Right atrium auricular region (tissue), 2 donors: ENCODE data around the gene LIPF. TPM values are rescaled to one million over a fixed set of nuclear protein-coding genes. Genes with fewer than 3 reads are reported as not detected.

Experiments
- DNase-seq: peaks from one replicate; pipeline ENCODE4 v3.0.0-alpha.2; 2019; ENCODE audit warnings: low spot score
- H3K27ac ChIP-seq, 2 donors: fragments of 200-600 bp; sonication (generic); 1 replicate in 1 of 2; 2 replicates in 1 of 2; pipeline ENCODE4 v1.5.1; 2016 to 2019
- H3K27me3 ChIP-seq, 2 donors: fragments of 200-600 bp; sonication (generic); one replicate each; pipeline versions ENCODE4 v1.5.1 to v1.6.0; 2017 to 2019
- H3K36me3 ChIP-seq: fragments of 200-600 bp; sonication (generic); one replicate; pipeline ENCODE4 v1.5.1; 2016
- H3K4me1 ChIP-seq, 2 donors: fragments of 200-600 bp; sonication (generic); one replicate each; pipeline versions ENCODE4 v1.5.1 to v1.6.0; 2017 to 2019
- H3K4me3 ChIP-seq, 2 donors: fragments of 200-600 bp; sonication (generic); 1 replicate in 1 of 2; 2 replicates in 1 of 2; pipeline ENCODE4 v1.5.1; 2017 to 2019; ENCODE audit warnings: mild to moderate bottlenecking in 1 of 2, moderate library complexity in 1 of 2
- H3K9me3 ChIP-seq, 2 donors: fragments of 200-600 bp; sonication (generic); one replicate each; pipeline ENCODE4 v1.5.1; 2019
- CTCF ChIP-seq, 2 donors: fragments of 200-600 bp; sonication (generic); IDR thresholded peaks; one replicate each; pipeline ENCODE4 v1.5.1; 2019; ENCODE audit warnings: antibody characterized with exemption in 2 of 2
- total RNA-seq, 2 donors: library from RNA; depleted of rRNA; stranded (reverse); fragments of >200 nt; gene quantifications; one replicate each; pipeline ENCODE4 v1.1.0, GENCODE V29; 2016

The LIPF gene
- total RNA-seq, 2 donors from 2014 or later, result not detected

- Histone ChIP-seq H3K9me3 (peaks cover 0 to 10% of the 10 kb centered on the region in 2 donors), H3K27me3 (no peaks in the 10 kb centered on the region), H3K27ac (no peak overlapping the region), H3K4me1 (no peaks in the 10 kb centered on the region), H3K36me3 (no peaks in the 10 kb centered on the region), H3K4me3 (no peak overlapping the region)
- TF ChIP-seq CTCF (IDR thresholded peaks at IDR 0.05), result no peak
- DNase-seq, result no peak
Measured at GRCh38 chr10:88623835-88624234, 40.4 kb upstream of the LIPF start.

GRCh38 chr10:88624840-88625239, 39.4 kb upstream of the LIPF start:
- Histone ChIP-seq H3K27ac (no peak overlapping the region), H3K27me3 (no peaks in the 10 kb centered on the region), H3K36me3 (no peaks in the 10 kb centered on the region), H3K9me3 (peaks cover 0 to 10% of the 10 kb centered on the region in 2 donors), H3K4me1 (no peaks in the 10 kb centered on the region), H3K4me3 (no peak overlapping the region)
- TF ChIP-seq CTCF (IDR thresholded peaks at IDR 0.05), result no peak
- DNase-seq, result no peak

GRCh38 chr10:88640186-88640585, 24.1 kb upstream of the LIPF start:
- H3K4me1 ChIP-seq, result no peaks in the 10 kb centered on the region
- H3K27ac ChIP-seq, result no peak overlapping the region
- H3K27me3 ChIP-seq, result no peaks in the 10 kb centered on the region
- H3K4me3 ChIP-seq, result no peak overlapping the region
- DNase-seq, result no peak
- no peak for TF ChIP-seq CTCF (IDR thresholded peaks at IDR 0.05)
- peaks cover 0 to 22% of the 10 kb centered on the region in 2 donors for H3K9me3 ChIP-seq
- no peaks in the 10 kb centered on the region for H3K36me3 ChIP-seq

GRCh38 chr10:88642209-88642608, 22.0 kb upstream of the LIPF start:
- no peaks in the 10 kb centered on the region for H3K27me3 ChIP-seq
- H3K27ac ChIP-seq, result no peak overlapping the region
- H3K4me1 ChIP-seq, result no peaks in the 10 kb centered on the region
- DNase-seq, result no peak
- TF ChIP-seq CTCF (IDR thresholded peaks at IDR 0.05), result no peak
- H3K9me3 ChIP-seq, result peaks cover 0 to 14% of the 10 kb centered on the region in 2 donors
- H3K36me3 ChIP-seq, result no peaks in the 10 kb centered on the region
- H3K4me3 ChIP-seq, result no peak overlapping the region

GRCh38 chr10:88642963-88643362, 21.3 kb upstream of the LIPF start:
- H3K27ac ChIP-seq, result no peak overlapping the region
- H3K27me3 ChIP-seq, result no peaks in the 10 kb centered on the region
- H3K4me3 ChIP-seq, result no peak overlapping the region
- no peaks in the 10 kb centered on the region for H3K4me1 ChIP-seq
- no peak for DNase-seq
- H3K9me3 ChIP-seq, result peaks cover 0 to 9% of the 10 kb centered on the region in 2 donors
- no peaks in the 10 kb centered on the region for H3K36me3 ChIP-seq
- TF ChIP-seq CTCF (IDR thresholded peaks at IDR 0.05), result no peak

GRCh38 chr10:88647061-88647615, 17.1 kb upstream of the LIPF start:
- no peaks in the 10 kb centered on the region for H3K9me3 ChIP-seq
- no peak for TF ChIP-seq CTCF (IDR thresholded peaks at IDR 0.05)
- no peak overlapping the region for H3K4me3 ChIP-seq
- no peaks in the 10 kb centered on the region for H3K36me3 ChIP-seq
- H3K27me3 ChIP-seq, result no peaks in the 10 kb centered on the region
- no peaks in the 10 kb centered on the region for H3K4me1 ChIP-seq
- no peak overlapping the region for H3K27ac ChIP-seq
- DNase-seq, result no peak
